ENCODE results near the gene PPARGC1A. TPM values are rescaled to one million over a fixed set of nuclear protein-coding genes. Genes with fewer than 3 reads are reported as not detected.

The PPARGC1A gene
- total RNA-seq, 1 experiment from 2014 or later: 1.9 TPM

DNA sequence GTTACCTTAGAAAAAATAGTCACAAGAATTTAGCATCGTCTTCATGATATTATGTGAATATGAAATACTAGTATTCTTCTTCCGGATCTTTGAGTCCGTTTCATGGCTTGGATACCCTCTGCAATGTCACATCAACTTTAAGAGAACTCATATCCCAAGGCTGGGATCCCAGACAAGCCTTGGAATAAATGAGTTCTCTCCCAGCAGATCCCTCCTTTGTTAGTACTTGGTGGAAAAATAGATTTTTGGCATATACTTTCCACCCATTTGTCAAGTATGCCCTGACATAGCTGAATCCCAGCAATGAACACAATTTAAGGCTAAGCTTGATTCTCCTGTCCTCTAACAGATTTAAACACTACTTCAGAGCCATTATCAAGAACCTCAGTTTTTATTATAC lies 144.5 kb downstream of the PPARGC1A start:
- POLR2A ChIA-PET: no interaction called here
- no peak for TF ChIP-seq GABPB1 (CRISPR knock-in tag; IDR thresholded peaks at IDR 0.05)
- no peak for TF ChIP-seq ZNF232 (CRISPR knock-in tag; IDR thresholded peaks at IDR 0.05)
- TF ChIP-seq, protein P1, sequence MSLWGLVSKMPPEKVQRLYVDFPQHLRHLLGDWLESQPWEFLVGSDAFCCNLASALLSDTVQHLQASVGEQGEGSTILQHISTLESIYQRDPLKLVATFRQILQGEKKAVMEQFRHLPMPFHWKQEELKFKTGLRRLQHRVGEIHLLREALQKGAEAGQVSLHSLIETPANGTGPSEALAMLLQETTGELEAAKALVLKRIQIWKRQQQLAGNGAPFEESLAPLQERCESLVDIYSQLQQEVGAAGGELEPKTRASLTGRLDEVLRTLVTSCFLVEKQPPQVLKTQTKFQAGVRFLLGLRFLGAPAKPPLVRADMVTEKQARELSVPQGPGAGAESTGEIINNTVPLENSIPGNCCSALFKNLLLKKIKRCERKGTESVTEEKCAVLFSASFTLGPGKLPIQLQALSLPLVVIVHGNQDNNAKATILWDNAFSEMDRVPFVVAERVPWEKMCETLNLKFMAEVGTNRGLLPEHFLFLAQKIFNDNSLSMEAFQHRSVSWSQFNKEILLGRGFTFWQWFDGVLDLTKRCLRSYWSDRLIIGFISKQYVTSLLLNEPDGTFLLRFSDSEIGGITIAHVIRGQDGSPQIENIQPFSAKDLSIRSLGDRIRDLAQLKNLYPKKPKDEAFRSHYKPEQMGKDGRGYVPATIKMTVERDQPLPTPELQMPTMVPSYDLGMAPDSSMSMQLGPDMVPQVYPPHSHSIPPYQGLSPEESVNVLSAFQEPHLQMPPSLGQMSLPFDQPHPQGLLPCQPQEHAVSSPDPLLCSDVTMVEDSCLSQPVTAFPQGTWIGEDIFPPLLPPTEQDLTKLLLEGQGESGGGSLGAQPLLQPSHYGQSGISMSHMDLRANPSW (CRISPR knock-in tag; conservative IDR thresholded peaks at IDR 0.05; ENCODE audit: low read depth): no peak
- TF ChIP-seq, protein P2, sequence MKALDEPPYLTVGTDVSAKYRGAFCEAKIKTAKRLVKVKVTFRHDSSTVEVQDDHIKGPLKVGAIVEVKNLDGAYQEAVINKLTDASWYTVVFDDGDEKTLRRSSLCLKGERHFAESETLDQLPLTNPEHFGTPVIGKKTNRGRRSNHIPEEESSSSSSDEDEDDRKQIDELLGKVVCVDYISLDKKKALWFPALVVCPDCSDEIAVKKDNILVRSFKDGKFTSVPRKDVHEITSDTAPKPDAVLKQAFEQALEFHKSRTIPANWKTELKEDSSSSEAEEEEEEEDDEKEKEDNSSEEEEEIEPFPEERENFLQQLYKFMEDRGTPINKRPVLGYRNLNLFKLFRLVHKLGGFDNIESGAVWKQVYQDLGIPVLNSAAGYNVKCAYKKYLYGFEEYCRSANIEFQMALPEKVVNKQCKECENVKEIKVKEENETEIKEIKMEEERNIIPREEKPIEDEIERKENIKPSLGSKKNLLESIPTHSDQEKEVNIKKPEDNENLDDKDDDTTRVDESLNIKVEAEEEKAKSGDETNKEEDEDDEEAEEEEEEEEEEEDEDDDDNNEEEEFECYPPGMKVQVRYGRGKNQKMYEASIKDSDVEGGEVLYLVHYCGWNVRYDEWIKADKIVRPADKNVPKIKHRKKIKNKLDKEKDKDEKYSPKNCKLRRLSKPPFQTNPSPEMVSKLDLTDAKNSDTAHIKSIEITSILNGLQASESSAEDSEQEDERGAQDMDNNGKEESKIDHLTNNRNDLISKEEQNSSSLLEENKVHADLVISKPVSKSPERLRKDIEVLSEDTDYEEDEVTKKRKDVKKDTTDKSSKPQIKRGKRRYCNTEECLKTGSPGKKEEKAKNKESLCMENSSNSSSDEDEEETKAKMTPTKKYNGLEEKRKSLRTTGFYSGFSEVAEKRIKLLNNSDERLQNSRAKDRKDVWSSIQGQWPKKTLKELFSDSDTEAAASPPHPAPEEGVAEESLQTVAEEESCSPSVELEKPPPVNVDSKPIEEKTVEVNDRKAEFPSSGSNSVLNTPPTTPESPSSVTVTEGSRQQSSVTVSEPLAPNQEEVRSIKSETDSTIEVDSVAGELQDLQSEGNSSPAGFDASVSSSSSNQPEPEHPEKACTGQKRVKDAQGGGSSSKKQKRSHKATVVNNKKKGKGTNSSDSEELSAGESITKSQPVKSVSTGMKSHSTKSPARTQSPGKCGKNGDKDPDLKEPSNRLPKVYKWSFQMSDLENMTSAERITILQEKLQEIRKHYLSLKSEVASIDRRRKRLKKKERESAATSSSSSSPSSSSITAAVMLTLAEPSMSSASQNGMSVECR (CRISPR knock-in tag; IDR thresholded peaks at IDR 0.05; ENCODE audit: borderline replicate concordance): no peak
- TF ChIP-seq EMX1 (CRISPR knock-in tag; IDR thresholded peaks at IDR 0.05): no peak
- TF ChIP-seq ZBTB21 (CRISPR knock-in tag; IDR thresholded peaks at IDR 0.05; ENCODE audit: borderline replicate concordance): no peak
- no peak for TF ChIP-seq FOXP1 (CRISPR knock-in tag; IDR thresholded peaks at IDR 0.05; ENCODE audit: borderline replicate concordance)
- TF ChIP-seq, protein P3, sequence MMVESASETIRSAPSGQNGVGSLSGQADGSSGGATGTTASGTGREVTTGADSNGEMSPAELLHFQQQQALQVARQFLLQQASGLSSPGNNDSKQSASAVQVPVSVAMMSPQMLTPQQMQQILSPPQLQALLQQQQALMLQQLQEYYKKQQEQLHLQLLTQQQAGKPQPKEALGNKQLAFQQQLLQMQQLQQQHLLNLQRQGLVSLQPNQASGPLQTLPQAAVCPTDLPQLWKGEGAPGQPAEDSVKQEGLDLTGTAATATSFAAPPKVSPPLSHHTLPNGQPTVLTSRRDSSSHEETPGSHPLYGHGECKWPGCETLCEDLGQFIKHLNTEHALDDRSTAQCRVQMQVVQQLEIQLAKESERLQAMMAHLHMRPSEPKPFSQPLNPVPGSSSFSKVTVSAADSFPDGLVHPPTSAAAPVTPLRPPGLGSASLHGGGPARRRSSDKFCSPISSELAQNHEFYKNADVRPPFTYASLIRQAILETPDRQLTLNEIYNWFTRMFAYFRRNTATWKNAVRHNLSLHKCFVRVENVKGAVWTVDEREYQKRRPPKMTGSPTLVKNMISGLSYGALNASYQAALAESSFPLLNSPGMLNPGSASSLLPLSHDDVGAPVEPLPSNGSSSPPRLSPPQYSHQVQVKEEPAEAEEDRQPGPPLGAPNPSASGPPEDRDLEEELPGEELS (CRISPR knock-in tag; IDR thresholded peaks at IDR 0.05): no peak
- TF ChIP-seq, protein P4, sequence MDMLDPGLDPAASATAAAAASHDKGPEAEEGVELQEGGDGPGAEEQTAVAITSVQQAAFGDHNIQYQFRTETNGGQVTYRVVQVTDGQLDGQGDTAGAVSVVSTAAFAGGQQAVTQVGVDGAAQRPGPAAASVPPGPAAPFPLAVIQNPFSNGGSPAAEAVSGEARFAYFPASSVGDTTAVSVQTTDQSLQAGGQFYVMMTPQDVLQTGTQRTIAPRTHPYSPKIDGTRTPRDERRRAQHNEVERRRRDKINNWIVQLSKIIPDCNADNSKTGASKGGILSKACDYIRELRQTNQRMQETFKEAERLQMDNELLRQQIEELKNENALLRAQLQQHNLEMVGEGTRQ (CRISPR knock-in tag; IDR thresholded peaks at IDR 0.05): no peak
- TF ChIP-seq, protein P5, sequence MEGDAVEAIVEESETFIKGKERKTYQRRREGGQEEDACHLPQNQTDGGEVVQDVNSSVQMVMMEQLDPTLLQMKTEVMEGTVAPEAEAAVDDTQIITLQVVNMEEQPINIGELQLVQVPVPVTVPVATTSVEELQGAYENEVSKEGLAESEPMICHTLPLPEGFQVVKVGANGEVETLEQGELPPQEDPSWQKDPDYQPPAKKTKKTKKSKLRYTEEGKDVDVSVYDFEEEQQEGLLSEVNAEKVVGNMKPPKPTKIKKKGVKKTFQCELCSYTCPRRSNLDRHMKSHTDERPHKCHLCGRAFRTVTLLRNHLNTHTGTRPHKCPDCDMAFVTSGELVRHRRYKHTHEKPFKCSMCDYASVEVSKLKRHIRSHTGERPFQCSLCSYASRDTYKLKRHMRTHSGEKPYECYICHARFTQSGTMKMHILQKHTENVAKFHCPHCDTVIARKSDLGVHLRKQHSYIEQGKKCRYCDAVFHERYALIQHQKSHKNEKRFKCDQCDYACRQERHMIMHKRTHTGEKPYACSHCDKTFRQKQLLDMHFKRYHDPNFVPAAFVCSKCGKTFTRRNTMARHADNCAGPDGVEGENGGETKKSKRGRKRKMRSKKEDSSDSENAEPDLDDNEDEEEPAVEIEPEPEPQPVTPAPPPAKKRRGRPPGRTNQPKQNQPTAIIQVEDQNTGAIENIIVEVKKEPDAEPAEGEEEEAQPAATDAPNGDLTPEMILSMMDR (IDR thresholded peaks at IDR 0.05): no peak
- Mint-ChIP-seq H3K9me3 (peaks cover 20% of the 10 kb centered on the region), H3K27me3 (ENCODE audit: low read depth) (no peaks in the 10 kb centered on the region), H3K4me1 (peaks cover 7% of the 10 kb centered on the region; the same call in 1 of the 2 replicates), H3K27ac (no peak overlapping the region), H3K36me3 (no peaks in the 10 kb centered on the region), H3K4me3 (no peak overlapping the region)
- CTCF ChIA-PET: no interaction called here
- DNase-seq (ENCODE audit: low spot score) (no peak), ATAC-seq (no peak)
